HepG2 (cell line): Measurements from ENCODE around the gene TNFAIP2. TPM values are rescaled to one million over a fixed set of nuclear protein-coding genes. Genes with fewer than 3 reads are reported as not detected.

Source experiments
- ATAC-seq: fragments of 200-7000 bp; cut with Tn5 transposase; 3 replicates; pipeline ENCODE4 v1.9.1; 2020; ENCODE audit warnings: mild to moderate bottlenecking, moderate library complexity
- BruUV-seq: library from RNA; stranded (reverse); fragments of 400-500 nt; replicated peaks from 2 replicates; lab custom pipeline; 2021; lab: Mats Ljungman, UMichigan
- CTCF ChIA-PET: fragments of 300-600 bp; formaldehyde crosslinking; extraction: SDS; loops from one replicate; lab custom pipeline; 2021; ENCODE audit warnings: low total read pairs, inconsistent platforms, low intra/inter-chr PET ratio; lab: Yijun Ruan, JAX
- POLR2A ChIA-PET: fragments of 350-600 bp; sonication (Branson Sonifier 250); formaldehyde crosslinking; loops from one replicate; lab custom pipeline; 2020; ENCODE audit warnings: antibody characterized with exemption, inconsistent platforms; lab: Yijun Ruan, JAX
- DNase-seq: peaks from one replicate; pipeline ENCODE4 v3.0.0-alpha.2; 2015; ENCODE audit warnings: low spot score
- FAIRE-seq: peaks from 3 replicates; lab custom pipeline; 2011; peaks lifted over from hg19 to GRCh38; lab: Jason Lieb, UNC
- H2AFZ ChIP-seq: one replicate; pipeline ENCODE4 v1.6.1; 2011; ENCODE audit warnings: low read length, inconsistent platforms
- H3K27ac ChIP-seq: fragments of 300-600 bp; 3 replicates; pipeline ENCODE4 v1.8.0; 2011; ENCODE audit warnings: mixed run types, mild to moderate bottlenecking, mixed read lengths, low read length, inconsistent platforms; ENCODE audit not compliant: insufficient read depth; ENCODE audit errors: extremely low read length
- H3K27me3 ChIP-seq, 2 experiments: fragments of 200-600 bp in 1 of 2; 2 replicates in 1 of 2; 3 replicates in 1 of 2; pipeline versions ENCODE4 v1.6.0 to v1.8.0; 2011; ENCODE audit warnings: low read length in 2 of 2, mild to moderate bottlenecking in 2 of 2, moderate library complexity in 2 of 2, inconsistent platforms in 1 of 2; ENCODE audit not compliant: insufficient read depth in 2 of 2, control insufficient read depth in 1 of 2
- H3K36me3 ChIP-seq, 2 experiments: fragments of 200-600 bp in 1 of 2; replicated peaks in 1 of 2; 2 replicates in 1 of 2; 3 replicates in 1 of 2; pipeline versions ENCODE4 v1.5.1 to v1.8.0; 2011; ENCODE audit warnings: low read length in 2 of 2, inconsistent platforms in 1 of 2; ENCODE audit not compliant: insufficient read depth in 2 of 2, control insufficient read depth in 1 of 2
- H3K4me1 ChIP-seq: 2 replicates; pipeline ENCODE4 v1.5.1; 2012; ENCODE audit warnings: low read length, inconsistent platforms; ENCODE audit not compliant: insufficient read depth
- H3K4me2 ChIP-seq: 2 replicates; pipeline ENCODE4 v1.6.0; 2011; ENCODE audit warnings: low read depth, low read length, inconsistent platforms
- H3K4me3 ChIP-seq, 3 experiments: fragments of 200-600 bp in 1 of 3; sonication (generic), shearing (Covaris generic) in 1 of 3; replicated peaks in 1 of 3; 2 replicates each; pipeline ENCODE4 v1.5.1; 2011 to 2016; ENCODE audit warnings: low read length in 3 of 3, inconsistent platforms in 2 of 3, low read depth in 2 of 3, mild to moderate bottlenecking in 2 of 3, control low read depth in 1 of 3, mixed read lengths in 1 of 3; ENCODE audit not compliant: insufficient read depth in 1 of 3
- H3K79me2 ChIP-seq: one replicate; pipeline ENCODE4 v1.6.1; 2011; ENCODE audit warnings: low read length, inconsistent platforms; ENCODE audit not compliant: insufficient read depth
- H3K9ac ChIP-seq: 2 replicates; pipeline ENCODE4 v1.6.0; 2011; ENCODE audit warnings: mild to moderate bottlenecking, low read depth, low read length, inconsistent platforms; ENCODE audit not compliant: insufficient read depth
- H3K9me3 ChIP-seq: 2 replicates; pipeline ENCODE4 v1.5.1; 2012; ENCODE audit warnings: mild to moderate bottlenecking, low read length
- H4K20me1 ChIP-seq: 2 replicates; pipeline ENCODE4 v1.6.0; 2011; ENCODE audit warnings: inconsistent platforms, mild to moderate bottlenecking, low read length, moderate library complexity; ENCODE audit not compliant: insufficient read depth
- DR1 ChIP-seq: sonication (generic); formaldehyde crosslinking; IDR thresholded peaks from 2 replicates; pipeline ENCODE4 v1.8.0; 2021; ENCODE audit warnings: mild to moderate bottlenecking, missing genetic modification reagents, inconsistent platforms
- FOXO1 ChIP-seq: sonication (generic); formaldehyde crosslinking; IDR thresholded peaks from 2 replicates; pipeline ENCODE4 v1.4.0; 2020; ENCODE audit warnings: missing genetic modification reagents
- ZKSCAN1 ChIP-seq: fragments of 150-350 bp; IDR thresholded peaks from 2 replicates; pipeline ENCODE4 v1.6.1; 2014; ENCODE audit warnings: low read length
- ZNF3 ChIP-seq: IDR thresholded peaks from 2 replicates; pipeline ENCODE4 v1.7.0; 2017; ENCODE audit warnings: inconsistent platforms
- ZNF543 ChIP-seq: sonication (generic); formaldehyde crosslinking; IDR thresholded peaks from 2 replicates; pipeline ENCODE4 v1.4.0; 2020; ENCODE audit warnings: mild to moderate bottlenecking, missing genetic modification reagents
- WGBS: methylation state at CpG from one replicate; pipeline ENCODE4 v1.1.6; 2017; ENCODE audit warnings: low lambda C conversion rate; 5-methylcytosine and 5-hydroxymethylcytosine counted together
- in situ Hi-C: cut with HindIII; loops from 2 replicates; pipeline ENCODE4 v1.10.0; 2017; ENCODE audit warnings: low pct_unique_long_range_greater_than_20kb; ENCODE audit not compliant: extremely low pct_ligation_motif_present
- intact Hi-C: fragments of 100-400 bp; cut with micrococcal nuclease; formaldehyde crosslinking; loops from one replicate; pipeline ENCODE4 v1.10.0; 2022; ENCODE audit not compliant: unreplicated experiment
- polyA plus RNA-seq, 8 experiments: library from polyadenylated mRNA; depleted of rRNA in 3 of 8; stranded (reverse) in 7 of 8; unstranded in 1 of 8; fragments of >200 nt; fragmentation: Illumina TruSeq in 4 of 8; extraction: Trizol in 4 of 8; gene quantifications; 2 replicates each; pipeline versions ENCODE4 v1.2.1 to v1.2.3, GENCODE V29; 2011 to 2016; ENCODE audit warnings: low read depth in 4 of 8, missing spikeins in 1 of 8, mixed read lengths in 1 of 8; ENCODE audit not compliant: insufficient read depth in 1 of 8
- total RNA-seq, 5 experiments: library from RNA; depleted of rRNA; stranded (reverse); fragments of >200 nt; fragmentation: Illumina TruSeq; extraction: Trizol; gene quantifications; 2 replicates each; pipeline ENCODE4 v1.2.3, GENCODE V29; 2016; ENCODE audit warnings: low read depth in 1 of 5
- TF ChIP-seq, protein P1 (sequence below): sonication (generic); formaldehyde crosslinking; IDR thresholded peaks from 2 replicates; pipeline ENCODE4 v1.5.0; 2020; ENCODE audit warnings: mild to moderate bottlenecking, missing genetic modification reagents, moderate library complexity
- TF ChIP-seq, protein P2 (sequence below): sonication (generic); formaldehyde crosslinking; conservative IDR thresholded peaks from 2 replicates; pipeline ENCODE4 v1.8.0; 2022; ENCODE audit warnings: low read depth, missing genetic modification reagents

TNFAIP2 gene
- total and polyA plus RNA-seq, 2 of the 13 experiments (the other 11 are each of a cell fraction or from before 2014, with no cell fraction given): 0.46 to 1.5 TPM

DNA sequence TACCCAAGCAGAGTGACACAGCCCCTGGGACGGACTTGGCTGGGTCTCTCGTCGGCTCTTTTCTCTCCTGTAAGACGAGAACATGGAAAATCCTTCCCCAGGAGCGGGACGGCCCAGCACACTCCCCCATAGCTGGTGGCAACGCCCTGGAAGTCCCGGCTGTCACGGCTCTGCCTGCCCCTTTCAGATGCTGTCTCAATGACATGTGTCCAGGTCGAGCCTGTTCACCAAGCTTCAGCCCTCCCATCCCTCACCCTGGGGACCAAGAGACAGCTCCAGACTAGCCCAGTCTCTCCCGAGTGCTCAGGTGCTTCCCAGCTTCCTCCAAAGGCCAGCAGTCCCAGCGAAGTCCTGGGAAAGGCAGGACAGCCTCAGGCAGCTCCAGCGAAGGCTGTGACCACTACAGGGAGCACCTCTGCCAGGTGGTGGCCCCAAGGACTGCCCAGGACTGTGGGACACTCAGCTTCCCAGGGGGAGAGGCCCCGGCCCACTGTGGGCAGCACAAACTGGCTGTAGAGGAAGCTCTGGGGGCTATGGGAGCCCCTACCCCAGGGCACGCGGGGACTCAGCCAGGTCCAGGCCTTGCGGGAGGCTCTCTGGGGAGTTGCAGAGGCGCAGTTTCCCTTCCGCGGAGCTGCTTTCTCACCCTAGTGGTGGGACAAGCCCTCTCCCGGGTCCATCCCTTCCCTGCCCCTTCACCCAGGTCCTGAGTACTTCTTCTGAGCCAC lies 33.6 kb downstream of the TNFAIP2 start (continued):
- TF ChIP-seq, protein P1, sequence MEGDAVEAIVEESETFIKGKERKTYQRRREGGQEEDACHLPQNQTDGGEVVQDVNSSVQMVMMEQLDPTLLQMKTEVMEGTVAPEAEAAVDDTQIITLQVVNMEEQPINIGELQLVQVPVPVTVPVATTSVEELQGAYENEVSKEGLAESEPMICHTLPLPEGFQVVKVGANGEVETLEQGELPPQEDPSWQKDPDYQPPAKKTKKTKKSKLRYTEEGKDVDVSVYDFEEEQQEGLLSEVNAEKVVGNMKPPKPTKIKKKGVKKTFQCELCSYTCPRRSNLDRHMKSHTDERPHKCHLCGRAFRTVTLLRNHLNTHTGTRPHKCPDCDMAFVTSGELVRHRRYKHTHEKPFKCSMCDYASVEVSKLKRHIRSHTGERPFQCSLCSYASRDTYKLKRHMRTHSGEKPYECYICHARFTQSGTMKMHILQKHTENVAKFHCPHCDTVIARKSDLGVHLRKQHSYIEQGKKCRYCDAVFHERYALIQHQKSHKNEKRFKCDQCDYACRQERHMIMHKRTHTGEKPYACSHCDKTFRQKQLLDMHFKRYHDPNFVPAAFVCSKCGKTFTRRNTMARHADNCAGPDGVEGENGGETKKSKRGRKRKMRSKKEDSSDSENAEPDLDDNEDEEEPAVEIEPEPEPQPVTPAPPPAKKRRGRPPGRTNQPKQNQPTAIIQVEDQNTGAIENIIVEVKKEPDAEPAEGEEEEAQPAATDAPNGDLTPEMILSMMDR (CRISPR knock-in tag): peak; percentile 29; the same call in 1 of the 2 replicates
- no peak for TF ChIP-seq ZNF3 (CRISPR knock-in tag)
- TF ChIP-seq, all 625 proteins: peak for 4

DNA sequence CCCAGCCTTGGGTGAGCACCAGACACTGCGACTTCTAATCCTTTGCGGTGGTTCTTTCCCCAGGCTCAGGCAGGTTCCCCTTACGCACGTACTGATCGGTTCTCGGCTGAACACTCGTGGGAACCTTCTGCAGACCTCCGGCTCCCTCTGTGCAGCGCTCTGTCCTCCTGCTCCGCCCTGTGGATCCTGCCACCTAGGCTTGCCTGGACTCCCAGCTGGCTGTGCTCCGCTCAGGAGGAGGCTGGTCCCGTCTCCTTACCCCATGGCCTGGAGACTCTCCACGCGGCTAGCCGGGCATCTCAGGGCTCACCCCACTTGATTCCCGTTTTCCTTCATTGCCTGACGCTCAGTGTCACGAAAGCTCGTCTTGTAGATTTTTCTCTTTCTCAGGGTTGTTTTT lies 34.7 kb downstream of the TNFAIP2 start:
- TF ChIP-seq ZNF543 (CRISPR knock-in tag): no peak
- Histone ChIP-seq H3K9ac (no peak overlapping the region), H3K4me1 (peaks cover 19% of the 10 kb centered on the region), H3K9me3 (no peaks in the 10 kb centered on the region), H3K36me3 (no peaks in the 10 kb centered on the region), H4K20me1 (no peaks in the 10 kb centered on the region), H2AFZ (no peak overlapping the region), H3K4me2 (no peak overlapping the region), H3K27me3 (peaks cover 2 to 23% of the 10 kb centered on the region in 2 experiments; a peak in 4 of 5 replicates), H3K27ac (no peak overlapping the region), H3K4me3 (no peak overlapping the region), H3K79me2 (no peaks in the 10 kb centered on the region)
- no peak for ATAC-seq
- no TSS peak for BruUV-seq
- no peak for FAIRE-seq
- CTCF ChIA-PET: no interaction called here
- 70% methylated on average over 19 of the region's 19 CpGs for WGBS
- in situ Hi-C loops (no loop called here), intact Hi-C loops (no loop called here)
- POLR2A ChIA-PET: interaction anchor here (1.6 kb wide), 1 partner anchor 103 kb away, joined by 4 read pairs; no protein-coding TSS in a partner anchor
- no peak for DNase-seq

DNA sequence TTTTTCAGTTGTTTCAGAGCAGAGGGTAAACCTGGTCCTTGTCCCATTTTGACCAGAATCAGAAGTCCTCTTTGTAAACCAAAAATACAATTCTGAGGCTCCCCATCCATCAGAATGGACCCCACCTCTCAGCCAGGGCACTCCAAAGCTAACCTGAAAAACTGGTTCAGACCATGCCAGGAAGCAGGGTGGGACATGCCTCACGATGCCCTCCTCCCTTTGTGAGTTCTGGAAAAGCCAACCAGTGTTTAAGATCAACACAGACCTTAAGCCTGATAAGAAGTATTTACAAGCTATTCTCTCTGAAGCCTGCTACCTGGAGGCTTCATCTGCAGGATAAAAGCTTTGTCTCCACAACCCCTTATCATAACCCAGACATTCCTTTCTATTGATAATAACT lies 35.4 kb downstream of the TNFAIP2 start:
- TF ChIP-seq ZKSCAN1 (no peak), DR1 (CRISPR knock-in tag) (no peak), FOXO1 (CRISPR knock-in tag) (no peak)
- TF ChIP-seq, protein P2, sequence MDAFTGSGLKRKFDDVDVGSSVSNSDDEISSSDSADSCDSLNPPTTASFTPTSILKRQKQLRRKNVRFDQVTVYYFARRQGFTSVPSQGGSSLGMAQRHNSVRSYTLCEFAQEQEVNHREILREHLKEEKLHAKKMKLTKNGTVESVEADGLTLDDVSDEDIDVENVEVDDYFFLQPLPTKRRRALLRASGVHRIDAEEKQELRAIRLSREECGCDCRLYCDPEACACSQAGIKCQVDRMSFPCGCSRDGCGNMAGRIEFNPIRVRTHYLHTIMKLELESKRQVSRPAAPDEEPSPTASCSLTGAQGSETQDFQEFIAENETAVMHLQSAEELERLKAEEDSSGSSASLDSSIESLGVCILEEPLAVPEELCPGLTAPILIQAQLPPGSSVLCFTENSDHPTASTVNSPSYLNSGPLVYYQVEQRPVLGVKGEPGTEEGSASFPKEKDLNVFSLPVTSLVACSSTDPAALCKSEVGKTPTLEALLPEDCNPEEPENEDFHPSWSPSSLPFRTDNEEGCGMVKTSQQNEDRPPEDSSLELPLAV (CRISPR knock-in tag): no peak
- no TSS peak for BruUV-seq
- CTCF ChIA-PET: no interaction called here
- no peak overlapping the region for H3K9ac ChIP-seq
- no peak overlapping the region for H3K4me3 ChIP-seq
- no peak overlapping the region for H3K27ac ChIP-seq
- FAIRE-seq: no peak
- POLR2A ChIA-PET: no interaction called here
- H3K79me2 ChIP-seq: no peaks in the 10 kb centered on the region
- in situ Hi-C loops: no loop called here
- peaks cover 19% of the 10 kb centered on the region for H3K4me1 ChIP-seq
- peaks cover 2 to 27% of the 10 kb centered on the region in 2 experiments; a peak in 4 of 5 replicates for H3K27me3 ChIP-seq
- no peak overlapping the region for H2AFZ ChIP-seq
- 0% methylated on average over 1 of the region's 1 CpG for WGBS
- H3K4me2 ChIP-seq: no peak overlapping the region
- no peaks in the 10 kb centered on the region for H3K9me3 ChIP-seq
- intact Hi-C loops: no loop called here
- H3K36me3 ChIP-seq: no peaks in the 10 kb centered on the region
- H4K20me1 ChIP-seq: no peaks in the 10 kb centered on the region
- no peak for ATAC-seq
- DNase-seq: no peak
